Sigmoid colon (tissue), 7 donors: ENCODE results near the gene KRTAP4-8. TPM values are rescaled to one million over a fixed set of nuclear protein-coding genes. Genes with fewer than 3 reads are reported as not detected.
"Not testable (repeated sequence)": the region's sequence is repeated elsewhere in the genome, so short reads cannot be mapped to it uniquely, and the experiment has no call there.

ENCODE experiments used
- DNase-seq: peaks from one replicate; pipeline ENCODE4 v3.0.0-alpha.2; 2019
- H3K27ac ChIP-seq, 4 donors: fragments of 200-600 bp; sonication (generic); one replicate each; pipeline ENCODE4 v1.5.1; 2016 to 2019; ENCODE audit warnings: mild to moderate bottlenecking in 1 of 4
- H3K27me3 ChIP-seq, 3 donors: fragments of 200-600 bp; sonication (generic); one replicate each; pipeline ENCODE4 v1.5.1; 2019; ENCODE audit warnings: mild to moderate bottlenecking in 1 of 3
- H3K36me3 ChIP-seq, 4 donors: fragments of 200-600 bp; sonication (generic); one replicate each; pipeline ENCODE4 v1.5.1; 2016 to 2019
- H3K4me1 ChIP-seq, 4 donors: fragments of 200-600 bp; sonication (generic); one replicate each; pipeline ENCODE4 v1.5.1; 2017 to 2019
- H3K4me3 ChIP-seq, 4 donors: fragments of 200-600 bp; sonication (generic); one replicate each; pipeline ENCODE4 v1.5.1; 2017 to 2019; ENCODE audit warnings: mild to moderate bottlenecking in 2 of 4, moderate library complexity in 1 of 4
- H3K9me3 ChIP-seq, 4 donors: fragments of 200-600 bp in 3 of 4; sonication (generic) in 3 of 4; one replicate each; pipeline versions ENCODE4 v1.5.1 to v1.6.1; 2013 to 2019
- EP300 ChIP-seq, 4 donors: sonication (generic); formaldehyde crosslinking; IDR thresholded peaks; one replicate each; pipeline ENCODE4 v1.6.1; 2017; ENCODE audit warnings: antibody characterized with exemption in 4 of 4
- POLR2A ChIP-seq, 2 donors: fragments of 450-650 bp; IDR thresholded peaks; one replicate each; pipeline ENCODE4 v1.6.1; 2016; ENCODE audit warnings: antibody characterized with exemption in 2 of 2, mild to moderate bottlenecking in 2 of 2, moderate library complexity in 2 of 2
- POLR2AphosphoS5 ChIP-seq, 4 donors: sonication (generic); formaldehyde crosslinking; IDR thresholded peaks; one replicate each; pipeline ENCODE4 v1.6.1; 2017; ENCODE audit warnings: antibody characterized with exemption in 4 of 4
- WGBS, 2 donors: extraction: QIAGEN DNeasy Blood & Tissue Kit; methylation state at CpG; one replicate each; pipeline ENCODE4 v1.1.7; 2013; 5-methylcytosine and 5-hydroxymethylcytosine counted together
- intact Hi-C: fragments of 100-400 bp; cut with DNase I; formaldehyde crosslinking; loops from one replicate; pipeline ENCODE4 v1.15.1; 2023
- polyA plus RNA-seq, 3 donors: library from polyadenylated mRNA; stranded (reverse); fragments of 200-250 nt; gene quantifications; one replicate each; pipeline ENCODE4 v1.2.3, GENCODE V29; 2013
- total RNA-seq, 4 donors: library from RNA; depleted of rRNA; stranded (reverse); fragments of >200 nt; gene quantifications; one replicate each; pipeline ENCODE4 v1.1.0, GENCODE V29; 2016
- TF ChIP-seq, protein P1 (sequence below), 4 experiments: fragments of 450-650 bp in 3 of 4; fragments of 200-600 bp in 1 of 4; IDR thresholded peaks; one replicate each; pipeline ENCODE4 v1.5.1; 2016 to 2019; ENCODE audit warnings: antibody characterized with exemption in 4 of 4, mild to moderate bottlenecking in 3 of 4, moderate library complexity in 2 of 4
- donor health status: healthy with polysubstance abuse.
- donor health status: Bipolar disorder and iron deficiency.
- donor health status: healthy.

KRTAP4-8 gene
- total and polyA plus RNA-seq, 7 donors = not detected

DNA sequence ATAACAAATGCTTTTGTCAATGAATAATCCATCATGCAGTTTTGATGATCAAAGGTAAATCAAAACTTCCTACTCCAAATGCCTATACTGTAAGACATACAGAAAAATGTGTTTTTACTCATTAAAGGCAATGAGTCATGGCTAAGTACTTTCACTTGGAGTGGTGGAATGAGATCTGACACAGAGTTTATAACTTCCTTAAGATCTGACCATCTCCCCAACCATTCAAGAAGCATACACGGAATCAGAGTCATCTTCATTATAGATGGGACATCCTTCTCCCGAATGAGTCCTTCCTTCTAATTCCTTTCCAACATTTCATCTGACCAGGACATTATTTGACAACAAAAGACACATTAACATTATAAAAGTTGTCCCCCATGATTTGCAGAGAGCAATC lies 14.5 kb downstream of the KRTAP4-8 start:
- H3K9me3 ChIP-seq, H3K4me3 ChIP-seq, intact Hi-C loops, H3K27ac ChIP-seq, H3K4me1 ChIP-seq, DNase-seq, H3K27me3 ChIP-seq, H3K36me3 ChIP-seq: not testable (repeated sequence)
- WGBS, 2 donors = 70 to 89% methylated on average over 2 of the region's 2 CpGs

DNA sequence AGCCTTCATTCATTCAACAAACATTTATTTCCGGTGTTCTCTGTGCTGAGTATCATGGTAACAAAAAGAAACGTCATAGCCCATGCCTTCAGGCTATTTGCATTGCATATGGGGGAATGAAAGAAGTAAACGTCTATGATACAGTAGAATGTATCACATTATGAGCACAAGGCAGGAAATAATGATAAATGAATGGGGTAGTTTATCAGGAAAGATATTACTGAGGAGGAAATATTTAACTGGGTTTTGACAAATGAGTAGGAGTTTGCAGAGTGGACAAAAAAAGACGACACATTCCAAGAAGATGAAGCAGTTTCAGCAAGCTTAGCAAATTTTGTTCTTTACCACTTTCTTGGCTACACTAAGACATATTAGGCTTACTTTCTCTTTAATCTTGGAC lies 15.3 kb downstream of the KRTAP4-8 start:
- intact Hi-C loops = no loop called here
- DNase-seq = no peak
- WGBS, 2 donors = 65 to 74% methylated on average over 4 of the region's 4 CpGs
- no peak overlapping the region for H3K4me3 ChIP-seq
- no peak overlapping the region for H3K27ac ChIP-seq
- TF ChIP-seq EP300 (IDR thresholded peaks at IDR 0.05) (no peak), POLR2A (IDR thresholded peaks at IDR 0.05) (no peak), POLR2AphosphoS5 (IDR thresholded peaks at IDR 0.05) (no peak)
- TF ChIP-seq, protein P1, sequence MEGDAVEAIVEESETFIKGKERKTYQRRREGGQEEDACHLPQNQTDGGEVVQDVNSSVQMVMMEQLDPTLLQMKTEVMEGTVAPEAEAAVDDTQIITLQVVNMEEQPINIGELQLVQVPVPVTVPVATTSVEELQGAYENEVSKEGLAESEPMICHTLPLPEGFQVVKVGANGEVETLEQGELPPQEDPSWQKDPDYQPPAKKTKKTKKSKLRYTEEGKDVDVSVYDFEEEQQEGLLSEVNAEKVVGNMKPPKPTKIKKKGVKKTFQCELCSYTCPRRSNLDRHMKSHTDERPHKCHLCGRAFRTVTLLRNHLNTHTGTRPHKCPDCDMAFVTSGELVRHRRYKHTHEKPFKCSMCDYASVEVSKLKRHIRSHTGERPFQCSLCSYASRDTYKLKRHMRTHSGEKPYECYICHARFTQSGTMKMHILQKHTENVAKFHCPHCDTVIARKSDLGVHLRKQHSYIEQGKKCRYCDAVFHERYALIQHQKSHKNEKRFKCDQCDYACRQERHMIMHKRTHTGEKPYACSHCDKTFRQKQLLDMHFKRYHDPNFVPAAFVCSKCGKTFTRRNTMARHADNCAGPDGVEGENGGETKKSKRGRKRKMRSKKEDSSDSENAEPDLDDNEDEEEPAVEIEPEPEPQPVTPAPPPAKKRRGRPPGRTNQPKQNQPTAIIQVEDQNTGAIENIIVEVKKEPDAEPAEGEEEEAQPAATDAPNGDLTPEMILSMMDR (IDR thresholded peaks at IDR 0.05) = no peak
- H3K36me3 ChIP-seq = no peaks in the 10 kb centered on the region
- no peaks in the 10 kb centered on the region for H3K4me1 ChIP-seq
- H3K27me3 ChIP-seq = no peaks in the 10 kb centered on the region
- H3K9me3 ChIP-seq = no peaks in the 10 kb centered on the region

DNA sequence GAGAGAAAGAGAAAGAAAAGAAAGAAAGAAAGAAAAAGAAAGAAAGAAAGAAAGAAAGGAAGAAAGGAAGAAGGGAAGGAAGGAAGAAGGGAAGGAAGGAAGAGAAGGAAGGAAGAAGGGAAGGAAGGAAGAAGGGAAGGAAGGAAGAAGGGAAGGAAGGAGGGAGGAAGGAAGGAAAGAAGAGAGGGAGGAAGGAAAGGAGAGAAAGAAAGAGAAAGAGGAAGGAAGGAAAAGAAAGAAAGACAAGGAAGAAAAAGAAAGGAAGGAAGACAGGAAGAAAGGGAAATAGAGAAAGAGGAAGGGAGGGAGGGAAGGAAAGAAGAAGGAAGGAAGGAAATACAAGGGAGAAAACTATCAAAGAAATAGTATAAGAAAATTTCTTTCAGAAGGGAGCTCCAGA lies 21.2 kb downstream of the KRTAP4-8 start:
- Histone ChIP-seq H3K9me3 (no peaks in the 10 kb centered on the region), H3K4me3 (no peak overlapping the region), H3K27ac (no peak overlapping the region), H3K27me3 (no peaks in the 10 kb centered on the region), H3K36me3 (no peaks in the 10 kb centered on the region), H3K4me1 (no peaks in the 10 kb centered on the region)
- intact Hi-C loops = no loop called here
- TF ChIP-seq, protein P1 (IDR thresholded peaks at IDR 0.05) = no peak
- TF ChIP-seq EP300 (IDR thresholded peaks at IDR 0.05) = no peak
- TF ChIP-seq POLR2A (IDR thresholded peaks at IDR 0.05) = no peak
- no peak for TF ChIP-seq POLR2AphosphoS5 (IDR thresholded peaks at IDR 0.05)
- no peak for DNase-seq

DNA sequence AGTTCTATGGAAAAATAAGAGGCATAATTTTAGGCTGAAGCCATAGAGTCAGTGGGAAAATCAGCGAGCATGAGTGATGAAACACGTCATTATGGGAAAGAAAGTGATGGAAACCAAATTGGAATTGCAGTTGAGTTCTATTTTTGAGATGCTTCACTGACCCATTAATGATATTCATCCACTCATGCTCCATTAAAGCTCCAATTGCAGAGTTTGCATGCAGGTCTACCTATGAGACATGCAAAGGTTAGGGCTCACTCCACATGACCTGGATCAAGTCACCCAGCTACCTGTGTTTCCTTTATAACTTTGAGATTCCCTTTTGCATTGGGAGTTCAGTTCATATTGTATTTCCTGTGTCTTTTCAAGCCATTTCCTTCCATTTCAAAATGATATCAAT lies 24.3 kb downstream of the KRTAP4-8 start:
- WGBS, 2 donors = 92 to 94% methylated on average over 2 of the region's 2 CpGs
- Histone ChIP-seq H3K36me3 (no peaks in the 10 kb centered on the region), H3K27ac (no peak overlapping the region), H3K27me3 (no peaks in the 10 kb centered on the region), H3K9me3 (no peaks in the 10 kb centered on the region), H3K4me1 (no peaks in the 10 kb centered on the region), H3K4me3 (no peak overlapping the region)
- TF ChIP-seq, protein P1 (IDR thresholded peaks at IDR 0.05) = no peak
- TF ChIP-seq EP300 (IDR thresholded peaks at IDR 0.05) = no peak
- no peak for TF ChIP-seq POLR2A (IDR thresholded peaks at IDR 0.05)
- no peak for TF ChIP-seq POLR2AphosphoS5 (IDR thresholded peaks at IDR 0.05)
- no peak for DNase-seq
- intact Hi-C loops = no loop called here

DNA sequence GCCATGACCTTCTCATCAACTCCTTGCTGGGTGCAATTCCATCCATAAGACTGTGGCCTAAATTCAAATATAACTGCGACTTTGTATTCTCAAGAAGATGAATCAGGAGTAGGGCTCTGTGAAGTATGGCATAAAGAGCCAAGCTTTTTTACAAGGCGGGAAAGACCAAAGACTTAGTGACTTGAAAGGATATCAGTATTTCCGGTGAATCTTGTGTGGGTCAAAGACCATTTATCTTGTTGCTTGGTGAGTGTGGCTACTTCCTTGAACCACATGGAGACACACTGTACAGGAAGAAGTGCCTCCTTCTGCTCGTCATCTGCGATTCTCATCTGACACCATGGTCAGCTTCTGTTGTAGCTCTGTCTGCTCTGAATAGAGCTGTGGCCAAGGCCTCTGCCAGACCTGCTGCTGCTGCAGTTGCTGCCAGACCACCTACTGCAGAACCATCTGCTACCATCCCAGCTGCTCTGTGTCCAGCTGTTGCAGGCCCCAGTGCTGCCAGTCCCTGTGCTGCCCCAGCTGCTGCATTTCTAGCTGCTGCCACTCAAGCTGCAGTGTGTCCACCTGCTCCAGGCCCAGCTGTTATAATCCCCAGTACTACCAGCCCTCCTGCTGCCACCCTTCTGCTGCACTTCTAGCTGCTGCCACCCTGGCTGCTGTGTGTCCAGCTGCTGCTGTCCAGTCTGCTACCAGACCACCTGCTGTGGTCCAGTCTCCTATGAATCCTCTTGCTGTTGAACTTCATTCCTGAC lies 26.2 kb downstream of the KRTAP4-8 start:
- Histone ChIP-seq H3K27me3 (no peaks in the 10 kb centered on the region), H3K4me1 (no peaks in the 10 kb centered on the region), H3K36me3 (no peaks in the 10 kb centered on the region), H3K9me3 (no peaks in the 10 kb centered on the region), H3K4me3 (no peak overlapping the region), H3K27ac (no peak overlapping the region)
- 89 to 91% methylated on average over 5 of the region's 5 CpGs for WGBS, 2 donors
- no peak for DNase-seq
- intact Hi-C loops = no loop called here
- TF ChIP-seq POLR2AphosphoS5 (IDR thresholded peaks at IDR 0.05) = no peak
- no peak for TF ChIP-seq EP300 (IDR thresholded peaks at IDR 0.05)
- no peak for TF ChIP-seq POLR2A (IDR thresholded peaks at IDR 0.05)
- TF ChIP-seq, protein P1 (IDR thresholded peaks at IDR 0.05) = no peak
